GM18499 (cell line): ENCODE data around the gene NLGN1.

ENCODE experiments used
- ATAC-seq: cut with Tn5 transposase; IDR thresholded peaks from one replicate; pipeline ENCODE4 v1.9.1; 2021; ENCODE audit warnings: moderate number of reproducible peaks; ENCODE audit not compliant: insufficient read depth, unreplicated experiment

The NLGN1 gene

GRCh38 chr3:173819368-173819767 is 421.8 kb downstream of the NLGN1 start:
- no peak for ATAC-seq

- no peak for ATAC-seq
Measured at GRCh38 chr3:173823911-173824460, 426.4 kb downstream of the NLGN1 start.

- no peak for ATAC-seq
Measured at GRCh38 chr3:173825730-173826129, 428.2 kb downstream of the NLGN1 start.

DNA sequence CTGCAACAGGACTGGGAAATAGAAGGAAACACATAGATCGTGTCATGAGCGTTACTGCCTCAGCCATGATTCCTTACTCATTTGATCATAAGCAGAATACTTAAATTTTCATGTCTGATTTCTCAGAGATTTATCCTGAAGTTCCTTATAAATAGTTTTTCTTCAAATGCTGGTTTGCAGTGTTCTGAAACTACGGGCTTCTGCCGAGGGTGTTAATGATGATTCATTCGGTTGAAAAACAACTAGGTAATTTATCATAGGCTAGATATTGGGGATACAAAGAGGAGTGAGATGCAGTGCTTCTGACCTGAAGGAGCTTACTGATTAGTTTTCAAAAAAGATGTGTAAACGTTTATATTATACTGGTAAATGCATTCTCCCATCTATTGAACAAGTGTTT is 428.9 kb downstream of the NLGN1 start:
- no peak for ATAC-seq

- no peak for ATAC-seq
Measured at GRCh38 chr3:173826901-173827609, 429.5 kb downstream of the NLGN1 start.

DNA sequence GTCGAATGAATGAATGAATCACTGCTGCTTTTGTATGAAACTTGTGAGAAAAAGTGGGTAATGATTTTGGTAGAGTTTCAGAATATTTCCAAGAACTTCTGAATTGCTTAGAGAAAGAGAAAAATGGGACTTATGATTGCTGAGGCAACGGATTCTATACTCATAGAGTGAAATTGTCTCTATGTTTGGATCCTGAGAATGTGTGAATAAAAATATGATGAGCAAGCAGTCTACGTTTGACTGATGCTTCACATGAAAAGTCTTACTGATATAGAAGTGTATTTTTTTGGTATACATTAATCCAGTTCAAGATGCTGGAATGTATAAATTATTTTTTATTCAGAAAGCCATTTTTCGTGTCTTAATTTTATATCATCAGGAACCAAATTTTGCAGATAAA is 441.1 kb downstream of the NLGN1 start:
- ATAC-seq, result no peak

GRCh38 chr3:173839859-173840258 is 442.3 kb downstream of the NLGN1 start:
- ATAC-seq, result no peak

DNA sequence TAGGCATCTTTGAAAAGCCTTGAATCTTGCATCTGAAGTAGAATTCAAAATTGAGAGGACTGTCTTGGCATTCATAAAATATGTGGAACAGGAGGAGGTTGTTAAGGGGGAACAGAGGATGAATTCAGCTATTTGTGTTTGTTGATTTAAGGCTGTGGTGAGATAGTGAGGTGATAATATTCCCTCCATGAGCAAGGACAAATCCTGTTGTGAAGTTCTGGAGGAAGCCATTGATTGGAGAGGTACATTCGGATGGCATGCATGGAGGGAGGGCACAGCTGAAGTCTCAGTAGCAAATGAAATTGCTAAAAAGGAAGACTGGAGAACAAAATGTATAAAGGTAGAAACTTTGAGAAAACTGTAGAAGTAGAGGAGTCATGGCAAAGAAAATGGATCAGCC is 443.8 kb downstream of the NLGN1 start:
- ATAC-seq, result no peak

- no peak for ATAC-seq
Measured at GRCh38 chr3:173843060-173843459, 445.5 kb downstream of the NLGN1 start.

- ATAC-seq, result no peak
Measured at GRCh38 chr3:173846584-173846983, 449.0 kb downstream of the NLGN1 start.

DNA sequence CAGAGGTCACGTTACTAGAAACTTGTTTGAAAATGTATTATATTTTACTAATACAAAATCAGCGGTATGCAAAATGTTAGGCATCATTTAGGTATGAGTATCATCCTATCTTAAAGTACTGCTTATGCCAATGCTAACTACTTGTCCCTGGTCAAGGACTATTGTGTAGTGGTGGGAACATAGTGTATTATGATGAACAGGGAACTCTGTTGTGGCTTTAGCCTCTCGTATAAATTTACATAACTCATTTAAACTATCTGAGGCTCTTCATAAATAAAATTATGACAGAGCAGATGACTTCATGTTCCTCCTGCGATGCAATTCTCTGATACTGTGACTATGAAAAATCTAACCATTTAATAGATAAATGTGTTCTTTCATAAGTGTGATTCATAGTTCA is 451.9 kb downstream of the NLGN1 start:
- no peak for ATAC-seq

DNA sequence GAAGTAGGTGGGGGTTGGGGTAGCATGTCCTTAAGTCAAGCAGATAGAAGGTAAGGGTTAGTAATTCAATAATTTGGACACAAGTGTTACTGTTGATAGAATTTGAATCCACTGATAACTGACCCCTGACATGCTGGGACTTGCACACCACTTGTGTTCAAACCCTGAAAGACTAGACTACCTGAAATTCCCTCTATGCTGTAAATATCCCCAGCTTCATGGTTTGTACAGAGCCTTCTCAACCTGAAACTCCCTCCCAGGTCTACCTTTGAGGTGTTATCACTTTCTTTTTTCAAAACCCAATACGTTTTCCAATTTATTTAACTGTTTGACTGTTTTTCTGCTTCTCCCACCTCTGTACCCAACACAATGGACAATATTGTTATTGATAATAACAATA is 459.6 kb downstream of the NLGN1 start:
- ATAC-seq, result no peak

DNA sequence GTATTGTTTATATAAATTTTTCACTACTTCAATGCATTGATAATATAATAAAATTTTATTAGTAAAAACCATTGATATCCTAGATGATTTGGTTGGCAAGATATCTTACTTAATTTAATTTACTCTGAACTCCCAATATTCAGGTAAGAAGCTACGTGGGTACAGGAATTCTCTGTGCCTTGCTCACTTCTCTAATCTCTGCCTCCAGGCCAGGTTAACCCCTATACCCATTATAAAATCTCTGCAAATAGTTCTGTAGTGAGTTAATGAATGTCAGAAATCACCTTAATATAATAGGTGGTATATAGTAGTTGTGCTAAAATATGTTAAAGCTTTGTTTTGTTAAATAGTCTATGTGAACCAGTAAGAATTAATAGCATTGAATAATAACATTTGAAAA is 465.2 kb downstream of the NLGN1 start:
- ATAC-seq, result no peak

DNA sequence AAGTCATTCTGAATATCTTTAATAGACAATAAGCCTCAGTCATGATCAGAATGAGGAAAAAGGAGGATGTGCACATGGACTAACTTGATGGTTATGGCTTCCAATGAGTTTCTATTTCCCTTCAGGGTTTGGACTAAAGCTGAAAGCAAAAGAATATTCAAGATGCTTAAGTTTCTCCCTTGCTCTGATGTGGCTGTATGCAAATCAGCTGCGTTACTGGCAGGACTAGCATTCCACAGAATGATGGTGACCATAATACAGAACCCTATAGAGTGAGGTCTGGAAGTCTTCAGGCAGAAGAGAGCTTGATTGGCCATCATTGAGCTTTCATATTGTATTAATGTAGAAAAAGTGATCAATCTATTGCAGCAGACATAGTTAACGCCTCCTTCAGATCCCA is 466.0 kb downstream of the NLGN1 start:
- no peak for ATAC-seq

- ATAC-seq, result no peak
Measured at GRCh38 chr3:173865900-173866498, 468.5 kb downstream of the NLGN1 start.

- ATAC-seq, result no peak
Measured at GRCh38 chr3:173869766-173870165, 472.2 kb downstream of the NLGN1 start.

DNA sequence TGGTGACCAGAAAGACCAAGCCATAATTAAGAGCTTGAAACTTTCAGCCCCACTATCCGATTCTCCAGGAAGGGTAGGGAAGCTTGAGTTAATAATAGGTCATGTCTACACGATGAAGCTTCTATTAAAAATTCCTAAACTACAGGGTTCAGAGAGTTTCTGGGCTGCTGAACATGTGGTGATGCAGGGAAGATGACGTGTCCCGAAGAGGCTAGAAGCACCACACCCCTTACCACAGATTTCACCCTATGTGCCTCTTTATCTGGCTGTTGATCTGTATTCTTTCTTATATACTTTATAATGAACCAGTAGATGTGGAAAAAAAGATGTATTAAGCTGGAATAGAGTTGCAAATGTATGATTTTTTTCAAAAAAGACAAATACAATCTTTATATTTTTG is 473.4 kb downstream of the NLGN1 start:
- ATAC-seq, result no peak

GRCh38 chr3:173875790-173876189 is 478.2 kb downstream of the NLGN1 start:
- ATAC-seq, result no peak

DNA sequence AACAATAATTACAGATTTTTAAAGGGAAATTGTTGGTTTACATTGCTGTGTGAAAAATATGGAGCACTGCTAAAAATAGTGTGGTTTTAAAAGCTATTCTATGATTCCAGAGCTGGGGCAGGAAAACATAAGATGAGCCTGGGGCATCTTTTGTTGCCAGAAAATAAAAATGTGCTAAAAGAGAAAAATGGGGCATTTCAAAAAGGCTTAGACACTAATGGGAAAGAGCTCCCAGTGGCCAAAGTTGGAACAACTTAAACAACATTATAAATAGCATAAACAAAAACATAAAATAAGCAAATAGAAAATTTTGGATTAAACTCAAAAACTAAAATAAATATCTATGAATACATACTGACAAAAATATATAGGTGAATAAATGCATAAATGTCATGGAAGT is 478.9 kb downstream of the NLGN1 start:
- ATAC-seq, result no peak

DNA sequence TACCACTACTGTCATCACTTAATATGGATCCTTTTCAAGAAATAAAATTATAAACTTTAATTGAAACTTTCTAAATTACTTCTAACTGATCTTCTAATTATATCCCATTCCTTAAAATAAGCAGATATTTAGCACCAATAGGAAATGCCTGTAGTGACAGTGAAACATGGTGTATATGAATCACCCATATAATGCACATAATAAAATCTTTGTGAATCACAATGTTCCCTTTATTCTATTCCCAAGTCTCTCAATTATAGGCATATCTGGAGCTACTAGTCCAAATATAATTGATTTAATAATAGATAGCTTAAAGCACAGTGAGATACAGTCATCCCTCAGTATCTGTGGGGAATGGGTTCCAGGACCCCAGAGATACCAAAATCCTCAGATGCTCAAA is 490.3 kb downstream of the NLGN1 start:
- ATAC-seq, result no peak

DNA sequence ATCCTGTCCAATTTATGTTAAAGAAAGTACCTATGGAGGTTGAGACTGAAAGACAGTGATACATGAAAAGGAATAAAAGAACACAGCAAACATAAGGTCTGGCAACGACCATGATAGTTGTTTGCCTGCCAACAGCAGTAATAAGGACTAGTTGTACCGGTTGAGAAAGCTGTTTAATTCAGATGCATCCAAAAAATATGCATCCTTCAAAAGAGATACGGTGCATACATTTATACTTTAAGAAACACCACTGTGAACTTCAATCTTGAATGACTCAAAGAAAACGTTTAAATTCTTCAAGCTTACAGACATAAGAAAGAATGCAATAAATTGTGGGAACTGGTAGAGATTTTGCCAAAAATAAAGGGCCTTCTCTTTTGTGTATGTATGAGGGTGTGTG is 492.1 kb downstream of the NLGN1 start:
- ATAC-seq, result no peak

- no peak for ATAC-seq
Measured at GRCh38 chr3:173890091-173890490, 492.5 kb downstream of the NLGN1 start.
